ENCODE data around the gene CLDN18. TPM values are rescaled to one million over a fixed set of nuclear protein-coding genes. Genes with fewer than 3 reads are reported as not detected.

CLDN18 gene
- total RNA-seq, 1 experiment from 2014 or later = 0.17 TPM

- BruUV-seq (replicated peaks) = no TSS peak
- Histone ChIP-seq H4K20me1 (ENCODE audit: insufficient read depth) (no peaks in the 10 kb centered on the region), H3K27ac (ENCODE audit: low read depth, low read length) (no peak overlapping the region), H3K36me3 (ENCODE audit: control insufficient read depth in 1 of 2, insufficient read depth in 2 of 2, low read length in 2 of 2) (no peaks in the 10 kb centered on the region), H3K4me3 (replicated peaks in 1 of 2; ENCODE audit: low read depth in 1 of 2, low read length in 2 of 2) (no peak overlapping the region), H2AFZ (ENCODE audit: low read depth, low read length, poor library complexity, severe bottlenecking) (no peak overlapping the region), H3K9ac (ENCODE audit: low read length) (no peak overlapping the region), H3K9me2 (ENCODE audit: insufficient read depth) (no peaks in the 10 kb centered on the region), H3K4me2 (ENCODE audit: low read length) (no peak overlapping the region), H3K79me2 (ENCODE audit: insufficient read depth, low read length) (no peaks in the 10 kb centered on the region), H3K27me3 (ENCODE audit: insufficient read depth, low read length) (no peaks in the 10 kb centered on the region), H3K4me1 (ENCODE audit: control insufficient read depth in 1 of 2, insufficient read depth in 2 of 2, low read length in 2 of 2) (no peaks in the 10 kb centered on the region), H3K9me3 (ENCODE audit: control insufficient read depth in 1 of 2, insufficient read depth in 1 of 2, low read depth in 1 of 2, low read length in 2 of 2) (no peaks in the 10 kb centered on the region)
- ATAC-seq (no peak), DNase-seq (ENCODE audit: low read depth, low spot score) (no peak)
- TF ChIP-seq REST (IDR thresholded peaks at IDR 0.05; ENCODE audit: low read depth) (no peak), ZBTB33 (IDR thresholded peaks at IDR 0.05; ENCODE audit: extremely low read depth, insufficient replicate concordance, low read length) (no peak), SRF (IDR thresholded peaks at IDR 0.05; ENCODE audit: low read depth) (no peak), CBX3 (IDR thresholded peaks at IDR 0.05; ENCODE audit: low read depth) (no peak), SIN3A (IDR thresholded peaks at IDR 0.05; ENCODE audit: low read depth) (no peak), ZNF274 (IDR thresholded peaks at IDR 0.05; ENCODE audit: low read depth, low read length) (no peak), EZH2 (IDR thresholded peaks at IDR 0.05) (no peak), EZH2phosphoT487 (IDR thresholded peaks at IDR 0.05; ENCODE audit: borderline replicate concordance) (no peak), JUND (IDR thresholded peaks at IDR 0.05) (no peak), SP1 (IDR thresholded peaks at IDR 0.05; ENCODE audit: low read depth) (no peak), POLR2A (IDR thresholded peaks at IDR 0.05; ENCODE audit: borderline replicate concordance, extremely low read depth, insufficient read depth, insufficient read length) (no peak)
- intact Hi-C loops (cut with micrococcal nuclease) = no loop called here
- CTCF ChIA-PET = no interaction called here
- RAD21 ChIA-PET (ENCODE audit: low non-redundant PET in 1 of 2, low total read pairs in 2 of 2, uncharacterized antibody in 2 of 2, unreplicated experiment in 2 of 2) = no interaction called here
- POLR2A ChIA-PET = no interaction called here
These were observed 39.4 kb downstream of the CLDN18 start for GRCh38 chr3:138049157-138049919.

Data from HCT116 (cell line).